ENCODE measurements around the gene TTC23L.

TTC23L gene

DNA sequence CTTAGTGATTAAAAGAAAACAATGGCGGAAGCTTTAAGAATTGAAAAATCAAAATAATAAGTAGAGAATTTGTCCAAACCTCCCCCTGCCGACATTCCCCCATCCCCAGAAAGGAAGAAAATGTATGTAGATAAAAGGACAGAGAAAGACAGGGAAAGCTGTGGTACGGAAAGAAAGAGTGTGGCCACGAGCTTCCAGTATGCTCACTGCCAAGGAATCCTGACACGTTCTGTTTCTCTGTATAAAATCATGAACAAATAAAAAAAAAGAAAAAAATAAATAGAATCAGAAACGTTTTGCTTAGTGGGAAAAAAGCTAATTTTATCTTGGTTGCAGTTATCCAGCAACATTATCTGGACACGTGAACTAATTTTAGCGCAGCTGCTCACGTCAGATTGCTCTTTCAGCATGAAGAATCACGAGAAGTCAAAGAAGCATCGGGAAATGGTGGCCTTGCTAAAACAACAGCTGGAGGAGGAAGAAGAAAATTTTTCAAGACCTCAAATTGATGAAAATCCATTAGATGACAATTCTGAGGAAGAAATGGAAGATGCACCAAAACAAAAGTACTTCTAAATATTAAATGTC, 105.6 kb downstream of the TTC23L start:
- H3K4me2 ChIP-seq (ENCODE audit: low read depth, low read length) = no peak overlapping the region
- H4K20me1 ChIP-seq (ENCODE audit: insufficient read depth, low read length) = no peaks in the 10 kb centered on the region
- H3K9me3 ChIP-seq (replicated peaks; ENCODE audit: insufficient read depth, low read length) = no peaks in the 10 kb centered on the region
- DNase-seq = no peak
- peaks cover 3% of the 10 kb centered on the region; the same call in 1 of the 2 replicates for H3K36me3 ChIP-seq (replicated peaks; ENCODE audit: insufficient read depth, low read length)
- no peak overlapping the region for H3K4me3 ChIP-seq (ENCODE audit: low read length)
- TF ChIP-seq EZH2phosphoT487 (IDR thresholded peaks at IDR 0.05; ENCODE audit: low read length) = no peak
- TF ChIP-seq, protein P1, sequence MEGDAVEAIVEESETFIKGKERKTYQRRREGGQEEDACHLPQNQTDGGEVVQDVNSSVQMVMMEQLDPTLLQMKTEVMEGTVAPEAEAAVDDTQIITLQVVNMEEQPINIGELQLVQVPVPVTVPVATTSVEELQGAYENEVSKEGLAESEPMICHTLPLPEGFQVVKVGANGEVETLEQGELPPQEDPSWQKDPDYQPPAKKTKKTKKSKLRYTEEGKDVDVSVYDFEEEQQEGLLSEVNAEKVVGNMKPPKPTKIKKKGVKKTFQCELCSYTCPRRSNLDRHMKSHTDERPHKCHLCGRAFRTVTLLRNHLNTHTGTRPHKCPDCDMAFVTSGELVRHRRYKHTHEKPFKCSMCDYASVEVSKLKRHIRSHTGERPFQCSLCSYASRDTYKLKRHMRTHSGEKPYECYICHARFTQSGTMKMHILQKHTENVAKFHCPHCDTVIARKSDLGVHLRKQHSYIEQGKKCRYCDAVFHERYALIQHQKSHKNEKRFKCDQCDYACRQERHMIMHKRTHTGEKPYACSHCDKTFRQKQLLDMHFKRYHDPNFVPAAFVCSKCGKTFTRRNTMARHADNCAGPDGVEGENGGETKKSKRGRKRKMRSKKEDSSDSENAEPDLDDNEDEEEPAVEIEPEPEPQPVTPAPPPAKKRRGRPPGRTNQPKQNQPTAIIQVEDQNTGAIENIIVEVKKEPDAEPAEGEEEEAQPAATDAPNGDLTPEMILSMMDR (IDR thresholded peaks at IDR 0.05; ENCODE audit: low read length) = no peak
- no peak for TF ChIP-seq EZH2 (optimal IDR thresholded peaks at IDR 0.05; ENCODE audit: low read depth, low read length)
- no peaks in the 10 kb centered on the region for H3F3A ChIP-seq (ENCODE audit: insufficient read depth, low read length)
- H3K9me2 ChIP-seq (replicated peaks; ENCODE audit: insufficient read depth, low read length) = no peaks in the 10 kb centered on the region
- no peaks in the 10 kb centered on the region for H3K27me3 ChIP-seq (replicated peaks; ENCODE audit: insufficient read depth, low read length)
- H3K27ac ChIP-seq (ENCODE audit: low read length) = no peak overlapping the region
- no peaks in the 10 kb centered on the region for H3K79me2 ChIP-seq (ENCODE audit: low read length)
- no peaks in the 10 kb centered on the region for H3K4me1 ChIP-seq (ENCODE audit: low read length)
- no peak overlapping the region for H2AFZ ChIP-seq (ENCODE audit: low read length)
- no peak overlapping the region for H3K9ac ChIP-seq (ENCODE audit: low read length)

Measured in MM.1S (cell line).